ENCODE measurements around the gene STAT6. TPM values are rescaled to one million over a fixed set of nuclear protein-coding genes. Genes with fewer than 3 reads are reported as not detected.

The STAT6 gene
- polyA plus RNA-seq, 2 of the 4 experiments (the other 2 are of a cell fraction), result 58.8 to 59.0 TPM

GRCh38 chr12:57096099-57096572 lies 15.0 kb downstream of the STAT6 start (continued):
- no peak for TF ChIP-seq RNF2 (IDR thresholded peaks at IDR 0.05; ENCODE audit: borderline replicate concordance, low read depth)
- no peak for TF ChIP-seq JUNB (IDR thresholded peaks at IDR 0.05)
- TF ChIP-seq HOXB13 (CRISPR knock-in tag; IDR thresholded peaks at IDR 0.05; ENCODE audit: low read depth), result no peak

GRCh38 chr12:57095440-57095839 lies 15.7 kb downstream of the STAT6 start:
- no peak overlapping the region for H3K27ac ChIP-seq
- POLR2A ChIA-PET, result no interaction called here
- 94% methylated on average over 3 of the region's 3 CpGs for WGBS (ENCODE audit: missing lambda C conversion rate)
- no peak for ATAC-seq
- CTCF ChIA-PET, result interaction anchor here (1.3 to 18.3 kb wide), 5 partner anchors 13 to 88 kb away, joined by 6 to 330 read pairs (median 10); partner anchors contain the start of gene STAT6
- no peak for FAIRE-seq
- H3K4me1 ChIP-seq, result peaks cover 6% of the 10 kb centered on the region; the same call in 2 of the 3 replicates
- TF ChIP-seq MAX (IDR thresholded peaks at IDR 0.05) (no peak), GATA3 (IDR thresholded peaks at IDR 0.05; ENCODE audit: borderline replicate concordance) (no peak), MYC (IDR thresholded peaks at IDR 0.05; ENCODE audit: borderline replicate concordance, low read length) (no peak), PBX3 (IDR thresholded peaks at IDR 0.05) (no peak), REST (IDR thresholded peaks at IDR 0.05) (no peak)
- no peak overlapping the region for H3K4me3 ChIP-seq
- no peaks in the 10 kb centered on the region for H3K9me3 ChIP-seq
- no peak overlapping the region for H3K4me2 ChIP-seq
- no peak for DNase-seq (ENCODE audit: low read depth in 1 of 2, low spot score in 1 of 2)

GRCh38 chr12:57094208-57095160 lies 16.7 kb downstream of the STAT6 start:
- ChIA-PET POLR2A (no interaction called here), CTCF (interaction anchor here (1.3 to 18.3 kb wide), 10 partner anchors 7 to 87 kb away, joined by 4 to 330 read pairs (median 11); partner anchors contain the start of genes MYO1A and STAT6)
- FAIRE-seq (no peak), DNase-seq (ENCODE audit: low read depth in 1 of 2, low spot score in 1 of 2) (no peak), ATAC-seq (no peak)
- Histone ChIP-seq H3K4me2 (no peak overlapping the region), H3K4me1 (peaks cover 11% of the 10 kb centered on the region; the same call in 2 of the 3 replicates), H3K9me3 (no peaks in the 10 kb centered on the region), H3K27ac (no peak overlapping the region), H3K4me3 (no peak overlapping the region)
- WGBS (ENCODE audit: missing lambda C conversion rate), result 89% methylated on average over 15 of the region's 15 CpGs
- no peak for TF ChIP-seq MYC (IDR thresholded peaks at IDR 0.05; ENCODE audit: borderline replicate concordance, low read length)
- no peak for TF ChIP-seq ZFP36 (IDR thresholded peaks at IDR 0.05; ENCODE audit: borderline replicate concordance, partially characterized antibody)
- no peak for TF ChIP-seq ELK1 (IDR thresholded peaks at IDR 0.05; ENCODE audit: low read depth, low read length)
- no peak for TF ChIP-seq CHD2 (IDR thresholded peaks at IDR 0.05; ENCODE audit: low read length, partially characterized antibody)
- no peak for TF ChIP-seq REST (IDR thresholded peaks at IDR 0.05)
- no peak for TF ChIP-seq BHLHE40 (IDR thresholded peaks at IDR 0.05; ENCODE audit: low read depth, low read length)
- TF ChIP-seq RFX5 (IDR thresholded peaks at IDR 0.05), result no peak
- TF ChIP-seq EHF (CRISPR knock-in tag; IDR thresholded peaks at IDR 0.05), result no peak
- no peak for TF ChIP-seq POLR2A (IDR thresholded peaks at IDR 0.05; ENCODE audit: low read length)
- TF ChIP-seq HOXB5 (CRISPR knock-in tag; IDR thresholded peaks at IDR 0.05), result no peak
- no peak for TF ChIP-seq PBX3 (IDR thresholded peaks at IDR 0.05)
- no peak for TF ChIP-seq CBX8 (IDR thresholded peaks at IDR 0.05)
- TF ChIP-seq SREBF2 (IDR thresholded peaks at IDR 0.05), result no peak
- no peak for TF ChIP-seq GATA3 (IDR thresholded peaks at IDR 0.05; ENCODE audit: borderline replicate concordance)
- no peak for TF ChIP-seq FOSL2 (IDR thresholded peaks at IDR 0.05)
- TF ChIP-seq FOSL2 (CRISPR knock-in tag; IDR thresholded peaks at IDR 0.05), result no peak

Measured in A549 (cell line).